ENCODE data around the gene EBF3.
A peak's percentile ranks its signal among the peaks of the same experiment; 100 is the strongest.

The EBF3 gene

DNA sequence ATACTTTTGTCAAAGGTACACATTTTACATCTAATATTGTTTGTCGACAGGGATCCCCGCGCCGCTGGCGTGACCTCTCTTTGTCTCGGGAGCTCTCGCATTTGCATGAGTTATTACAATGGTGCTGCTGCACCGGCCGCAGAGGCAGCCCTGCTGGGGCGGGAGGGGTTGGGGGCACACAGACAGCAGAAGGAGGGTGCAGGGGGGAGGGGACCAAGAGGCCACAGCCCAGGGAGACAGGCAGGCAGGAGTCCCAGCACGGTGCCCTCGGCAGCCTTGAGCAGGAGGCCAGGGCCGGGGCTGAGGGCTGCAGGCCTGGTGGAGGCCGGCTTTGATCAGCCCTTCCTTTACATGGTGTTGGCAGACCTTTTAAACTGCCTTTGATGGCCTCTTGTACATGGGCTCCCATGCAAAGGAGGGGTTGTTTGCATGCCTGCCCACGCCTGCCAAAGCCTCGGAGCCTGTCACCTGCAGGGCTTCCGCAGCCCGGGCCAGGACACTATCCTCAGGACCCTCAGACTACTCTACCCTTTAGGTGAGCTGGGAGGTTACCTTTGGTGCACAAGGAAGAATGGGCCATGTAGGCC, 95.5 kb downstream of the EBF3 start:
- TF ChIP-seq CTCF (IDR thresholded peaks at IDR 0.05; ENCODE audit: low read length, missing control alignments) = no peak
- DNase-seq (ENCODE audit: low read depth) = no peak
- no peak overlapping the region for H3K4me3 ChIP-seq (replicated peaks; ENCODE audit: low read depth, low read length)

- no peak for DNase-seq (ENCODE audit: low read depth)
- H3K4me3 ChIP-seq (replicated peaks; ENCODE audit: low read depth, low read length) = no peak overlapping the region
- no peak for TF ChIP-seq CTCF (IDR thresholded peaks at IDR 0.05; ENCODE audit: low read length, missing control alignments)
Observed at GRCh38 chr10:129867631-129868179, 96.4 kb downstream of the EBF3 start.

DNA sequence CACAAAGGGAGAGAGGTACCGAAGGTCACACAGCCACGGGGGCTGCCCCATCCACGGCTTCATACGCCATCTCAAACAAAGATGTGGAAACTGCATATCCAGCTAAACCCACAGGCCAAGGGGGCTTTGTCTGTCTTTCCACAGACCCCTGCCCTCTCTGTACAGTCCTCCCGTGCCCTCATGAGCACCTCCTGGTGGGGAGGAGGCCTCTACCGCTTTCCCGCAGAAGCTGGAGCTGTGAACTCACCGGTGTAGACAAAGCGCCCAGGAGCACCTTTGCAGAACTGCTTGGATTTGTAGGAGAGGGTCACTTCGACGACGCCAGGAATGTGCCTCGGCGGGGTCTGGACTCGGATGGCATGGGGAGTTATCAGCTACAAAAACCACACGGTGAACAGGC, 97.2 kb downstream of the EBF3 start:
- TF ChIP-seq CTCF (IDR thresholded peaks at IDR 0.05; ENCODE audit: low read length, missing control alignments) = no peak
- DNase-seq (ENCODE audit: low read depth) = no peak
- no peak overlapping the region for H3K4me3 ChIP-seq (replicated peaks; ENCODE audit: low read depth, low read length)

GRCh38 chr10:129865960-129866359, 98.1 kb downstream of the EBF3 start:
- H3K4me3 ChIP-seq (replicated peaks; ENCODE audit: low read depth, low read length) = no peak overlapping the region
- no peak for DNase-seq (ENCODE audit: low read depth)
- TF ChIP-seq CTCF (IDR thresholded peaks at IDR 0.05; ENCODE audit: low read length, missing control alignments) = no peak

GRCh38 chr10:129865413-129865812, 98.7 kb downstream of the EBF3 start:
- H3K4me3 ChIP-seq (replicated peaks; ENCODE audit: low read depth, low read length) = no peak overlapping the region
- DNase-seq (ENCODE audit: low read depth) = no peak
- no peak for TF ChIP-seq CTCF (IDR thresholded peaks at IDR 0.05; ENCODE audit: low read length, missing control alignments)

- TF ChIP-seq CTCF (IDR thresholded peaks at IDR 0.05; ENCODE audit: low read length, missing control alignments) = no peak
- H3K4me3 ChIP-seq (replicated peaks; ENCODE audit: low read depth, low read length) = no peak overlapping the region
- peak; percentile 29 for DNase-seq (ENCODE audit: low read depth)
Observed at GRCh38 chr10:129864601-129865126, 99.4 kb downstream of the EBF3 start.

- no peak for DNase-seq (ENCODE audit: low read depth)
- no peak overlapping the region for H3K4me3 ChIP-seq (replicated peaks; ENCODE audit: low read depth, low read length)
- no peak for TF ChIP-seq CTCF (IDR thresholded peaks at IDR 0.05; ENCODE audit: low read length, missing control alignments)
Observed at GRCh38 chr10:129864082-129864481, 100.0 kb downstream of the EBF3 start.
